G401 (cell line): ENCODE data around the gene ADGRL3. TPM values are rescaled to one million over a fixed set of nuclear protein-coding genes. Genes with fewer than 3 reads are reported as not detected.
"Not testable (repeated sequence)": the region's sequence is repeated elsewhere in the genome, so short reads cannot be mapped to it uniquely, and the experiment has no call there.

Experiments
- DNase-seq: peaks from one replicate; pipeline ENCODE4 v3.0.0-alpha.2; 2015; ENCODE audit warnings: low spot score
- in situ Hi-C: cut with HindIII; loops from 2 replicates; pipeline ENCODE4 v1.10.0; 2016; ENCODE audit warnings: low sequenced_read_pairs, mixed read lengths
- total RNA-seq: library from RNA; depleted of rRNA; stranded (reverse); fragments of >200 nt; shearing (Covaris generic); gene quantifications from 2 replicates; pipeline ENCODE4 v1.2.3, GENCODE V29; 2014

ADGRL3 gene
- total RNA-seq, 1 experiment from 2014 or later, result not detected

DNA sequence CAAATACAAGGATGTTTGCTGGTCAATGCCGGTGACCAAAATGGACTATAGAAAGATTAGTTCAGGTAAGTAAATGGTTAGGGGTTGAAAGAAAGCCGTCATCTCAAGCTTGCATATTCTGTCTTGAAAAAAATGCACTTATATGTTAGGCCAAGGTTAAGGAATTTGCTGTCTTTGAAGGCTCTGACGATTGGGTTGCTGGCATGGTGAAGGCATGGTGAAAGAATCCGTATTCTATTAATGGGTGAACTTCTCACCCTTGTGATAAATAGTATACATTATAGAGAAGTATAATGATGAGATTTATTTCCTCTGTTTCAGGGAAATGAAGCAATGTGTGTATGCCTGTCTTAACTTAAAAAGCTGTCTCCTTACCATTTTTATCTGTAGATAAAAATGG, 132.6 kb downstream of the ADGRL3 start:
- no peak for DNase-seq
- in situ Hi-C loops, result no loop called here

- in situ Hi-C loops, result no loop called here
- no peak for DNase-seq
Observed at GRCh38 chr4:61333490-61333889, 133.4 kb downstream of the ADGRL3 start.

DNA sequence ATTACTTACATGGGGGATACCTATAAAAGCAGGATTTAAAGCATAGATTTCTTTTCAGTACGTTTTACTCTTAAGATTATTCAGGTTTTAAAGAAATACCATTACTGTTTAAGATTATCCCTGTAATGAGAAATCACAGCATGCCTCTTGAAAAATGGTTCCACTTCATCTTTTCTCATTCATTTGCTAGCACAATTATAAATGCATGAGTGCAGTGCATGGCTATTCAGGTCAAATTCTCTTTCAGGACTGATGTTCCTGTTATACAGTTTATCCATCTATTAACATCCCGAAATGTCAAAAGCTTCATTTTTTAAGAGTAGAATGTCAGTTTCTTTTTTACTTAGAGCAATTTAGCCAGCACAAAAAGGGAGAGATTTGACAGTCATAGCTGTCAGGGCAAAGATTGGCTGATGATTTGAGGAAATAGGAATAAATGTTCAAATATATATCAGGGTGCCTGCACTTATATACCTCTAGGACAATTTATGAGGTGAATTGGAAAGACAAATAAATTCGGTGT, 135.2 kb downstream of the ADGRL3 start:
- peak; percentile 39 for DNase-seq
- in situ Hi-C loops, result no loop called here

DNA sequence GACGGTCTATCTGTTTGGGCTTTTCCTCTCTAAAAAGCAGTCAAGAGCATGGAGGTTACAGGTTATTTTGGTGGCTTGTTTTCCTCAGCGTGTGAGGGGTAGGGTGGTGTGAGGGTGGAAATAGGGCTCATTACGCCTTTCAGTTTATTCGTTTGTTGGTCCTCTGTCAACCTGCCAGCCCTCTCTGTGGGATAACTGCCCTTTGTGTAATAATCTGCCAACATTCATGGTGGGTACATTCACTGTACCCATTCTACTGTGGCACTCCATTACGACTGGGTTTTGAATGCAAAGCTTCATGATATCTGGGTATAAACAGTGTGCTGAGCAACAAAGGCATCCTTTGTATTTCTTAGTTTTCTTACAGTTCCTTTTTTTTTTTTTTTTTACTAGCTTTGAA, 136.4 kb downstream of the ADGRL3 start:
- peak; percentile 69 for DNase-seq
- in situ Hi-C loops, result no loop called here

DNA sequence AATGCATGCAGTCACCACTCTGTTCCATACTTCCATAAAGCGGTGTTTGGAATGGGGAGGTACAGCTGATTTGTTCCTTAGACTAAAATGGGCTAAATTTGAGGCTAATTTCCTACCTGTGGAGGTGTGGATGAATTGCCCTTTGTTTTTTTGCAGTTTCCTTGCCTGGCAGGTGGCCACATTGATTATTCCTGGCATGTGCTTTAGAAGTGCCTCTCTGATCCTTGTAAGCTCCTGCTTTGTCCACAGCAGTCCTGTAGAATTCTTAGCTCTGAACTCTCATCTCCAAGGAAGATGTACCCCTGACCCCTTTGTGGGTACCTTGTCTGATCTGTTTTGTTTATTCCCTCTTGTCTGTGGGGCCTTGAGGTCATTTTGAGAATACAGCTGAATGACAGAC, 136.8 kb downstream of the ADGRL3 start:
- in situ Hi-C loops, result no loop called here
- peak; percentile 23 for DNase-seq

GRCh38 chr4:61342061-61342460, 141.9 kb downstream of the ADGRL3 start:
- in situ Hi-C loops, result no loop called here
- no peak for DNase-seq

DNA sequence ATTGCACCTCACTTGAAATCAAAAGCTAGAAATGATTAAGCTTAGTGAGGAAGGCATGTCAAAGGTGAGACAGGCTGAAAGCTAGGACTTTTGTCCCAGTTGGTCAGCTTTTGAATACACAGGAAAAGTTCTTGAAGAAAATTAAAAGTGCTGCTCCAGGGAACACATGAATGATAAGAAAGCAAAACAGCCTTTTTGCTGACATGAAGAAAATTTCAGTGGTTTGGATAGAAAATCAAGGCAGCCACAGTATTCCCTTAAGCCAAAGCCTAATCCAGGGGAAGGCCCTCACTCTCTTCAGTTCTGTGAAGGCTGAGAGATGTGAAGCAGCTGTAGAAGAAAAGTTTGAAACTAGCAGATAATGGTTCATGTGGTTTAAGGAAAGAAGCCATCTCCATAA, 150.8 kb downstream of the ADGRL3 start:
- DNase-seq, result no peak
- in situ Hi-C loops, result no loop called here

DNA sequence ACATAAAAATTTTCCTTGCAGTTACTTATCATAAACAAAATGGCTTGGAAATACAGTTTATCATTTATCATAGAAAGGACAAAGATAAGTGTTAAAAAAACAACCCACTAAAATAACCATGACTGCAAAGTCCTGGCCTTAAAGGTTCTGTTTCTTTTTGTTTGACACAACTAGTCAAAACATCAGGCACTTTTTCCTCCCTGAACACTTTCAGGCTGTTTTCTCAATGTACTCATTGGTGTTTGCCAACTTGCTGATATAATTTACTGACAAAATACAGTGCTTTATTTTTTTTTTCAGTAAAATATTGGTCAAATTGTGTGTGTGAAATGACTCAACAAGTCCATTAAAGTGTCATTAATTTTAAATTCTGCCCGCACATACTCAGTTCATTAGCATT, 156.6 kb downstream of the ADGRL3 start:
- in situ Hi-C loops, result no loop called here
- no peak for DNase-seq

GRCh38 chr4:61359301-61359700, 159.2 kb downstream of the ADGRL3 start:
- in situ Hi-C loops, result no loop called here
- no peak for DNase-seq

- in situ Hi-C loops, DNase-seq: not testable (repeated sequence)
Observed at GRCh38 chr4:61372817-61373216, 172.7 kb downstream of the ADGRL3 start.

- DNase-seq, result no peak
- in situ Hi-C loops, result no loop called here
Observed at GRCh38 chr4:61373901-61374440, 173.8 kb downstream of the ADGRL3 start.

GRCh38 chr4:61374447-61374891, 174.3 kb downstream of the ADGRL3 start:
- DNase-seq, result no peak
- in situ Hi-C loops, result no loop called here

DNA sequence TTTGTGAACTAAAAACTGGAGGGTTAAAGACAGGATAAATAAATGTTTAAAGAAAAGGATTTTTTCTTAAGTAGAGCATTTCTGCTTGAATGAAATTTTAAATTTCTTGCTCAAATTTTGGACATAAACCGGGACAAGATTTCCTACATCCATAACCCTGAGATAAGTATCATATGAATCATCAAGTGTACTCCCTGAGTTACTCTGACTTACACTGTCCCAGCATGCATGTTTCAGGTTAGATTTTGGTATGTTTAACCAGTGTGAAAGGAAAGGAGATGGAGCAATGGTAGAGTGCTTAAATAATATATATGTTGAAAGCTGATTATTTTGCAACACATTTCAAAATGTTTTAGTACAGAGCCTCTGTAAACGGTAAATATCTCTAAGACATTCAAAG, 175.2 kb downstream of the ADGRL3 start:
- DNase-seq, result no peak
- in situ Hi-C loops, result no loop called here

DNA sequence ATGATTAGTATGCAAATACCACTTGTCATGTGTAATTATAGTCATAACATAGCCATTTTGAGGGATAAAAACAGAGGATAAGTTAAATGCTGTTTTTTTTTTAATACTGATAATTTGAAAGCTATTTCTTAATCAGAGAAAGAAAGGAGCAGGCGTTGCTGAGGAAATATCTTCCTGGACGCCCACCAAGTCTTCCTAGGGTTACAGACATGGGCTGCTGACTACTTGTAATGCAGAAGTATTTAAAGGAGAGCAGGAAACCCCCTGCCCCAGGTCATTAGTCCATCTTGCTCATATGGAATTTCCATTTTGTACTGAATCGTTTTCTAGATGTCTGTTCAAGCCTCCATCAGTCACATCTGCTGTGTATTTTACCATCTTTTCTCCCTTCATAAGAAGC, 176.2 kb downstream of the ADGRL3 start:
- in situ Hi-C loops, result no loop called here
- no peak for DNase-seq

- in situ Hi-C loops, result no loop called here
Observed at GRCh38 chr4:61379406-61379805, 179.3 kb downstream of the ADGRL3 start.

GRCh38 chr4:61380865-61381264, 180.7 kb downstream of the ADGRL3 start:
- DNase-seq, result no peak
- in situ Hi-C loops, result no loop called here

More at GRCh38 chr4:61379406-61379805, 179.3 kb downstream of the ADGRL3 start:
- DNase-seq, result no peak

DNA sequence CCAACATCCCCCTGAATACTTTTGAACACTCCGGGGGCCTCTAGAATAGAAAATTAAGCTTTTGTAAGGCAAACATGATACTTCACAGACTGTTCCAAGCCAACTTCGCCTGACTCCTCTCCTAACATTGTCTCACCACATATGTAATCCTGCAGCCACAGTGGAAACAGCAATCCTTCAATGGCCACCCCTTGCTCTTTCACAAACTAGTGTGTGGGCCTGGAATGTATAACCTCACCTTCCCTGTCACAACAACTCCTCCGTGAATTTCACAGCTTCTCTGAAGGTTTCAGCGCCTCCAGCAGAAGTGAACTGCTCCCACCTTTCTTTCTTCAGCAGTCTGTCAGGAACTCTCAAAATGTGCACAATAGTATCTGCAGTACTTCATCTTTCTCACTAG, 185.1 kb downstream of the ADGRL3 start:
- in situ Hi-C loops, result no loop called here

GRCh38 chr4:61387372-61387771, 187.2 kb downstream of the ADGRL3 start:
- in situ Hi-C loops, DNase-seq: not testable (repeated sequence)

More for the DNA sequence above, 185.1 kb downstream of the ADGRL3 start:
- no peak for DNase-seq

DNA sequence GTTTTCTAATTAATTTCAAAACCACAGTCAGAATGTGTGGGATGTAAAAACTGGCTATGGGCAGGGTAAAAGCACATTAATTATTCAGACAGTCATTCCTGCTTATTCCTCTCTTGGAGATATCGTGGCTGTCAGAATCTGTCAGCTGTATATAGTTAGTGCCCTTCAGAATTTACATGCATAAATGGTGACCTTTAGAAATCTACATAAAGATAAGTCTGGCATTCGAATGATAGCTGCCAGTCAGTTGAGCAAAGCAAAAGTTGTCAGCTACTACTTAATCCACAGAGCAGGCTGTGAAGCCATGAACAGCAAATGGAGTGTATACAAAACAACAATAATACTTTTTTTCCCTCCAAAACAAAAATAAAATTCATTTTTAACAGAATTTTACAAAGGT, 189.5 kb downstream of the ADGRL3 start:
- DNase-seq, result no peak
- in situ Hi-C loops, result no loop called here

DNA sequence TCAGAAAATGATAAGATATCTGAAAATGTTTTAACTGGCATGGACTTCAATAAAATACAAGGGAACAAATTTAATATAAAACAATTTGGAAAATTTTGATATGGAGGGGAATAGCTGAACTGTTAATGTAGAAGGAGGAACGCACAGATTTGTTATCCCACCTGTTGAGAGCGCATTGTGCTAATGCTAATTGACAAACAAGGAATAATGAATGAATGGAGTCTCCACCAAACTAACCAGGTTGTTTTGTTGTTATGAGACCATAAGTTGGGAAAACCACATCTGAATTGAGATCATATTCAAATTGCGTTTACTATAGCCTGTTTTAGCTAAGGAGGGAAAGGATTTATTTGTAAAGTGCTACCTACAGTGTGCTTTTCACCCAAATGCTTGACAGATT, 195.6 kb downstream of the ADGRL3 start:
- DNase-seq, result no peak

DNA sequence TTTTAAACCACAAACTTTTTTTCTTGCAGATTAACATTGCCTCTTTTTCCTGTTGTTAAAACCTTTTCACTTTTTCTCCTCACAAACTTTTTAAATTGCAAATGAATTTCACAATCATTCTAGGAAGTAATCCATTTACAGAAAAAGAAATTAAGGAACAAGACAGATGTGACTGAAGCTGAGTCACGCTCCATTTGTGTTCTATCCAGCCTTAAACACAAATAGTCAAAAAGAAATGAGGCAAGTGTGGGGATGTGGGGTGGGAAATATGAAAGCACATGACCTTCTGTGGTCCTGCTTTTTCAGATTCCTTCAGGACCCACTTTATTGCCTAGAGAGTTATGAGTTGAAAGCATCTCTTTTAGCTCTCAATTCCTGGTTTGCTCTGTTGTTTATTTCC, 197.0 kb downstream of the ADGRL3 start:
- in situ Hi-C loops, result no loop called here
- no peak for DNase-seq

More for the DNA sequence above, 195.6 kb downstream of the ADGRL3 start:
- in situ Hi-C loops, result no loop called here
